Mononuclear cell (primary cell): ENCODE measurements around the gene P2RX6. TPM values are rescaled to one million over a fixed set of nuclear protein-coding genes. Genes with fewer than 3 reads are reported as not detected.
"Not testable (repeated sequence)": the region's sequence is repeated elsewhere in the genome, so short reads cannot be mapped to it uniquely, and the experiment has no call there.

Experiments used
- H3K27me3 ChIP-seq: 2 replicates; pipeline ENCODE4 v1.6.0; 2011; ENCODE audit warnings: low read length, control low read depth; ENCODE audit not compliant: insufficient read depth
- H3K4me1 ChIP-seq: 2 replicates; pipeline ENCODE4 v1.5.1; 2011; ENCODE audit warnings: mild to moderate bottlenecking, low read length, control low read depth; ENCODE audit not compliant: insufficient read depth
- H3K4me3 ChIP-seq: 2 replicates; pipeline ENCODE4 v1.5.1; 2011; ENCODE audit warnings: mild to moderate bottlenecking, low read length, moderate library complexity
- H3K9me3 ChIP-seq: 2 replicates; pipeline ENCODE4 v1.5.1; 2011; ENCODE audit warnings: low read depth, mild to moderate bottlenecking, control low read depth, low read length
- total RNA-seq: library from RNA; depleted of rRNA; stranded (reverse); fragments of >200 nt; gene quantifications from one replicate; pipeline ENCODE4 v1.2.3, GENCODE V29; 2012

P2RX6 gene
- total RNA-seq, 1 donor, result 0.21 TPM

- H3K27me3 ChIP-seq, result peaks cover 3% of the 10 kb centered on the region
- H3K4me1 ChIP-seq, result peaks cover 10% of the 10 kb centered on the region
- no peak overlapping the region for H3K4me3 ChIP-seq
- H3K9me3 ChIP-seq, result no peaks in the 10 kb centered on the region
These were observed 13.6 kb downstream of the P2RX6 start for GRCh38 chr22:21028277-21029251.

- H3K4me3 ChIP-seq, result no peak overlapping the region
- peaks cover 10% of the 10 kb centered on the region for H3K4me1 ChIP-seq
- H3K27me3 ChIP-seq, result peaks cover 6% of the 10 kb centered on the region
- H3K9me3 ChIP-seq, result no peaks in the 10 kb centered on the region
These were observed 14.6 kb downstream of the P2RX6 start for GRCh38 chr22:21029486-21030025.

- no peaks in the 10 kb centered on the region for H3K9me3 ChIP-seq
- peaks cover 6% of the 10 kb centered on the region for H3K27me3 ChIP-seq
- peaks cover 10% of the 10 kb centered on the region for H3K4me1 ChIP-seq
- H3K4me3 ChIP-seq, result no peak overlapping the region
These were observed 15.1 kb downstream of the P2RX6 start for GRCh38 chr22:21030032-21030431.

- peaks cover 1% of the 10 kb centered on the region for H3K4me1 ChIP-seq
- H3K27me3 ChIP-seq, result peaks cover 6% of the 10 kb centered on the region
- no peaks in the 10 kb centered on the region for H3K9me3 ChIP-seq
- H3K4me3 ChIP-seq, result no peak overlapping the region
These were observed 15.9 kb downstream of the P2RX6 start for GRCh38 chr22:21030621-21031544.

DNA sequence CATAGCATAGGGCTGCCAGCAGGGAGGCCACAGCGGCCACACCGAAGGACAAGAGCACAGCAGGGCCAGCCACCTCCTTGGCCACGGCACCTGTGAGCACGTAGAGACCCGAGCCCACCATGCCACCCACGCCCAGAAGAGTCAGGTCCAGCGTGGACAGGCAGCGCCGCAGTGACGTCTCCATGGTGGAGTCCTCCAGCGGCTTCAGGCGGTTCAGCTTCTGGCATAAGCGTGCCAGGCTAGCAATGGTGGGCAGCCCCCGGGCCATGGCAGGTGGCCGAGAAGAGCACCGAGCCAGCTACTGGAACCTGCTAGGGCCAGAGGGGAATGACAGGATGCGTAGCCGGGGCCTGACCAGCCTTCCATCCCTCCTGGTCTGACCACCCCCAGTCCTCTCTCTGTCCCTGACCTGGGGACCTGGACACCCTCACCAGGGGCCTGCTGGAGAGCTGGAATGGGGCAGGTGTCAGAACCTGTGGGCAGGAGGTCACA is 16.6 kb downstream of the P2RX6 start:
- Histone ChIP-seq H3K9me3 (no peaks in the 10 kb centered on the region), H3K4me3 (no peak overlapping the region), H3K27me3 (peaks cover 6% of the 10 kb centered on the region), H3K4me1 (no peaks in the 10 kb centered on the region)

GRCh38 chr22:21032037-21032867 is 17.3 kb downstream of the P2RX6 start, which contains the start of gene SLC7A4:
Gene SLC7A4, minus strand, starts transcription at chr22:21032561. Its CDS starts 749 bp downstream, at chr22:21031812.
- no peak within 1 kb of the TSS for H3K4me3 ChIP-seq
- H3K9me3 ChIP-seq, result no peaks in the 10 kb centered on the region
- H3K27me3 ChIP-seq, result peaks cover 6% of the 10 kb centered on the region
- no peaks in the 10 kb centered on the region for H3K4me1 ChIP-seq

DNA sequence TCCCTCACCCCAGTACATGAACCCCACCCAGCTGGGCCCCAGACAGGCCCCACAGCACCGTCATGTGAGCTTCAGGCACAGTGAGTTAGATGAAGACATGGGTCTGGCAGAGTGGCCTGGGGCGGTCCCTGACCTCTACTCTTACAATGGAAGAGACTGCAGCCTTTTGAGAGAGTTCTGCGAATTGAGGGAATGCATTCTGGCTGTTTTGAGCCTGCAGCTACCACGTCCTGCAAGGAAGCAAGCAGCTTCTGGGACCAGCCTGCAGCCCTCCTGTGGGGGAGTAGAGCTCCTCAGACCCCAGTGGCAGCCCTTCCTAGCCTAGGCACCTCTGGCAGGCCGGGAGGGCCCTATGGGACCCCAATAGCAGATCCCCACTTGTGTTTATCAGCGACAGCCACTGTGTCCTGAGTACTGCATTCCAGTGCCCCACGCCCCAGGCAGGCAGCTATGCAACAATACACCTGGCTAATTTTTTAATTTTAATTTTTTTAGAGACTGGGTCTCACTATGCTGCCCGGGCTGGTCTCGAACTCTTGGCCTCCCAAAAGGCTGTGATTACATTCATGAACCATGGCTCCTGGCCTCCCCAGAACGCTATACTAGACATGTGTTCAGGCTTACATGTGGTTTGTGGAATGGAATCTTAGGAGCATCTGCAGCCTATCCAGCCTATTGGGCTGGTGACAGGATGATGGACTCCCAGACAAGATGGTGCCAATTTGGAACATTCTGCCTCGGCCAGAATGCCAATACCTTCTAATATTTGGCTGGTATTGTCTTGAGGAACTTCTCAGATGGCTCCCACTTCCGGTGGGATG is 18.1 kb downstream of the P2RX6 start:
- peaks cover 6% of the 10 kb centered on the region for H3K27me3 ChIP-seq
- H3K9me3 ChIP-seq, result no peaks in the 10 kb centered on the region
- H3K4me1 ChIP-seq, result no peaks in the 10 kb centered on the region
- H3K4me3 ChIP-seq, result no peak overlapping the region

- Histone ChIP-seq H3K27me3 (peaks cover 6% of the 10 kb centered on the region), H3K4me1 (no peaks in the 10 kb centered on the region), H3K9me3 (no peaks in the 10 kb centered on the region), H3K4me3 (no peak overlapping the region)
These were observed 18.9 kb downstream of the P2RX6 start for GRCh38 chr22:21033895-21034294.

DNA sequence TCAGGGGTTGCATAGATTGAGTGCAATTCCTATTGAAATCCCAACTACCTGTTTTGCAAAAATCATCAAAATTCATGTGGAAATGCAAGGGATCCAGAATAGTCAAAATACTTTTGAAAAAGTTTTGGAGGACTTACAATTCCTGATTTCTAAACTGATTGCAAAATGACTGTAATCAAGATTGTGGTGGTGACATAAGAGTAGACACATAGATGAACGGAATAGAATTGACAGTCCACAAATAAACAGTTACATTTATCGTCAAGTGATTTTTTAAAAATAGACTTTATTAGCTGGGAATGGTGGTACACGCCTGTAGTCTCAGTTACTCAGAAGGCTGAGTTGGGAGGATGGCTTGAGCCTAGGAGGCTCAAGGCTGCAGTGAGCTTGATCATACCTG is 20.0 kb downstream of the P2RX6 start:
- no peak overlapping the region for H3K4me3 ChIP-seq
- H3K4me1 ChIP-seq, result no peaks in the 10 kb centered on the region
- H3K9me3 ChIP-seq, result no peaks in the 10 kb centered on the region
- H3K27me3 ChIP-seq, result peaks cover 6% of the 10 kb centered on the region

- peaks cover 8% of the 10 kb centered on the region for H3K27me3 ChIP-seq
- no peaks in the 10 kb centered on the region for H3K9me3 ChIP-seq
- no peaks in the 10 kb centered on the region for H3K4me1 ChIP-seq
- H3K4me3 ChIP-seq, result no peak overlapping the region
These were observed 23.4 kb downstream of the P2RX6 start for GRCh38 chr22:21038405-21038804.

GRCh38 chr22:21039158-21039557 is 24.2 kb downstream of the P2RX6 start:
- H3K4me3 ChIP-seq, H3K4me1 ChIP-seq, H3K9me3 ChIP-seq, H3K27me3 ChIP-seq: not testable (repeated sequence)

DNA sequence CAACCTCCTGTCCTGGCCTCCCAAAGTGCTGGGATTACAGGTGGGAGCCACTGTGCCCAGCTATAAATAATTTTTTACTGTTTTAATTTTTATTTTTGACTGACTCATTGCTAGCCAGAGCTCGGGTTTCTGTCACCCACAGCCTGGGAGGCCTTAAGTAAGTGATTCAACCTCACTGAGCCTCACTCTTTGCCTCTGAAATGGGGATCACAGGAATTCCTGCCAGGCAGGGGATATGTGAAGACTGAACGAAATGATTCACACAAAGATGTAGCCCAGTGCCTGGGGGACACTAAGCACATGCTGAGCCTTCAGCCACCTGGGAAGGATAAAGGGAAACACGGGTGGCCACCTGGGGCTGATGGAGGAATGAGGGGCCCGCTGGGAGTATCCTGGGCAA is 27.0 kb downstream of the P2RX6 start:
- peaks cover 16% of the 10 kb centered on the region for H3K4me1 ChIP-seq
- H3K4me3 ChIP-seq, result no peak overlapping the region
- H3K27me3 ChIP-seq, result peaks cover 6% of the 10 kb centered on the region
- H3K9me3 ChIP-seq, result no peaks in the 10 kb centered on the region

DNA sequence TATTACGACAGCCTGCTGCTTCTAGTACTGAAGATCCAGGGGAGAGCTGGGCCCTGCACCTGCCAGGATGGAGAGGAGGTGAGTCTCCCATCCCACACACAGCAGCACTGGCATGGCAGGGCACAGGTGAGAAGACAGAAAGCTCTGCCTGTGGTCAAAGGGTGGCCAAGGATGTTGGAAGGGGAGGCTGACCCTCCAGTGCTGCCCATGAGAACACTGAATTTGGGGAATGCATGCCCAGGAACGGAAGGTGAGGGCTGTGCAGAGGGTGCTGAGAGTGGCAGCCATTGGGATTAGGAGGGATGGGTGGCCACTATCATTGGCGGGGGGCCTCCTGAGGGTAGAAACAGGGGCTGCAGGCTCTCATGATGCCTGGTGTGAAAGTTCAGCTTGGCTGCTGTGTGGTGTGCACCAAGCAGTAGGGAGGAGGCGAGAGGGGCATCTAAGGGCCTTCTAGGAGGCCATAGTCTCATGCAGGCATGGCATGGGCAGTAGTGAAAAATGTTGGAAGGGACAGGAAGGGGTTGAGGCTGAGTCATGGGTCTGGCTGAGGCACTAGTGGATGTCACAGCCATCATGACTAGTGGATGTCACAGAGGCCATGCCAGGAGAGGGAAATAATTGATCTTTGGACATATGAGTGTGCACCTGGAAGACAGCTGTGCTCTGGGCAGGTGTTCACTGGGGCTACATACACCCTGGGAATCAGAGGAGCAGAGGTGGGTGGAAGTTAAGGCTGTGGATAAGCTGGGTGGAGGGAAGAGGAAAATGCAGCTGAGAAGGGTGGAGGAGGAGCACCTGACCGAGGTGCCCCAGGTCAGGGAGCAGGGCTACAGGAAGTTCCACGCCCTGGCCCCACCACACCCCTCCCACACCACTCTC is 28.3 kb downstream of the P2RX6 start:
- H3K9me3 ChIP-seq, result no peaks in the 10 kb centered on the region
- H3K4me3 ChIP-seq, result no peak overlapping the region
- peaks cover 16% of the 10 kb centered on the region for H3K4me1 ChIP-seq
- peaks cover 6% of the 10 kb centered on the region for H3K27me3 ChIP-seq
